A549 (cell line): ENCODE measurements around the gene BANF2. TPM values are rescaled to one million over a fixed set of nuclear protein-coding genes. Genes with fewer than 3 reads are reported as not detected.
A peak's percentile ranks its signal among the peaks of the same experiment; 100 is the strongest.

ENCODE experiments used
- ATAC-seq, 2 experiments: fragments of 200-7000 bp in 1 of 2; fragments of >200 bp in 1 of 2; cut with Nextera tagmentation in 1 of 2; cut with Tn5 transposase in 1 of 2; 3 replicates each; pipeline versions ENCODE4 v1.8.0 to v1.9.1; 2018 to 2020; ENCODE audit warnings: mild to moderate bottlenecking in 1 of 2, moderate library complexity in 1 of 2
- CTCF ChIA-PET: fragments of 300-600 bp; sonication (Branson Sonifier 250); formaldehyde crosslinking; extraction: SDS; loops from one replicate; lab custom pipeline; 2021; ENCODE audit warnings: antibody characterized with exemption, inconsistent platforms; lab: Yijun Ruan, JAX
- POLR2A ChIA-PET: fragments of 350-600 bp; formaldehyde crosslinking; extraction: SDS; loops from one replicate; lab custom pipeline; 2021; ENCODE audit warnings: antibody characterized with exemption, inconsistent platforms; lab: Yijun Ruan, JAX
- DNase-seq, 2 experiments: peaks; one replicate each; pipeline versions ENCODE4 v3.0.0 to v3.0.0-alpha.2; 2011 to 2016; ENCODE audit warnings: low read depth in 1 of 2, low spot score in 1 of 2
- FAIRE-seq: peaks from 2 replicates; lab custom pipeline; 2011; peaks lifted over from hg19 to GRCh38; lab: Jason Lieb, UNC
- H3K27ac ChIP-seq, 2 experiments: fragments of >200 bp; sonication (Bioruptor Twin); formaldehyde crosslinking; 3 replicates each; pipeline ENCODE4 v1.5.1; 2016 to 2017
- H3K4me1 ChIP-seq: fragments of >200 bp; sonication (Bioruptor Twin); formaldehyde crosslinking; 3 replicates; pipeline ENCODE4 v1.6.1; 2016
- H3K4me2 ChIP-seq: fragments of >200 bp; sonication (Bioruptor Twin); formaldehyde crosslinking; 3 replicates; pipeline ENCODE4 v1.6.1; 2016
- H3K4me3 ChIP-seq: fragments of >200 bp; sonication (Bioruptor Twin); formaldehyde crosslinking; 3 replicates; pipeline ENCODE4 v1.5.1; 2016
- H3K9me3 ChIP-seq: fragments of >200 bp; sonication (Bioruptor Twin); formaldehyde crosslinking; 3 replicates; pipeline ENCODE4 v1.6.1; 2016
- CBX2 ChIP-seq: fragments of 200-600 bp; sonication (generic); IDR thresholded peaks from 2 replicates; pipeline ENCODE4 v1.6.1; 2016; ENCODE audit warnings: low read depth, mild to moderate bottlenecking, borderline replicate concordance
- CEBPB ChIP-seq, 2 experiments: fragments of >200 bp in 1 of 2; sonication (Bioruptor Twin) in 1 of 2; formaldehyde crosslinking in 1 of 2; IDR thresholded peaks; 2 replicates each; pipeline ENCODE4 v1.6.1; 2012 to 2016
- CHD2 ChIP-seq: fragments of 150-350 bp; IDR thresholded peaks from 2 replicates; pipeline ENCODE4 v1.6.1; 2014; ENCODE audit warnings: low read length; ENCODE audit not compliant: partially characterized antibody
- EHF ChIP-seq: fragments of 250-450 bp; sonication (Bioruptor Pico); IDR thresholded peaks from 2 replicates; pipeline ENCODE4 v1.5.0; 2020; ENCODE audit warnings: mild to moderate bottlenecking
- FOSB ChIP-seq: fragments of 250-450 bp; sonication (Bioruptor Pico); IDR thresholded peaks from 2 replicates; pipeline ENCODE4 v1.5.0; 2020; ENCODE audit warnings: mild to moderate bottlenecking, moderate library complexity
- FOSL2 ChIP-seq, 2 experiments: fragments of 450-650 bp in 1 of 2; fragments of >200 bp in 1 of 2; sonication (Bioruptor Twin) in 1 of 2; formaldehyde crosslinking; IDR thresholded peaks; 2 replicates each; pipeline versions ENCODE4 v1.5.0 to v1.6.1; 2016 to 2020; ENCODE audit warnings: mild to moderate bottlenecking in 1 of 2, moderate library complexity in 1 of 2
- FOXS1 ChIP-seq: fragments of 250-450 bp; sonication (Bioruptor Pico); IDR thresholded peaks from 2 replicates; pipeline ENCODE4 v1.5.0; 2020; ENCODE audit warnings: mild to moderate bottlenecking, moderate library complexity
- HOXA7 ChIP-seq: fragments of 250-450 bp; sonication (Bioruptor Pico); IDR thresholded peaks from 2 replicates; pipeline ENCODE4 v1.5.0; 2020; ENCODE audit warnings: mild to moderate bottlenecking, moderate library complexity
- JUNB ChIP-seq: fragments of >200 bp; sonication (Bioruptor Twin); formaldehyde crosslinking; IDR thresholded peaks from 2 replicates; pipeline ENCODE4 v1.6.1; 2016
- MAFK ChIP-seq: fragments of 450-650 bp; IDR thresholded peaks from 2 replicates; pipeline ENCODE4 v1.6.1; 2014; ENCODE audit not compliant: partially characterized antibody
- MAZ ChIP-seq: fragments of 150-350 bp; IDR thresholded peaks from 2 replicates; pipeline ENCODE4 v1.6.1; 2014; ENCODE audit warnings: antibody characterized with exemption, low read depth, low read length, borderline replicate concordance
- NFE2L2 ChIP-seq: fragments of 150-350 bp; conservative IDR thresholded peaks from 2 replicates; pipeline ENCODE4 v1.6.1; 2014; ENCODE audit warnings: low read length
- NPAS2 ChIP-seq: fragments of 250-450 bp; sonication (Bioruptor Pico); IDR thresholded peaks from 2 replicates; pipeline ENCODE4 v1.8.0; 2022; ENCODE audit warnings: mild to moderate bottlenecking, moderate library complexity, borderline replicate concordance
- PBX3 ChIP-seq: IDR thresholded peaks from 2 replicates; pipeline ENCODE4 v1.6.1; 2012
- POLR2A ChIP-seq: IDR thresholded peaks from 2 replicates; pipeline ENCODE4 v1.6.1; 2012; ENCODE audit warnings: mild to moderate bottlenecking, low read length
- RAD21 ChIP-seq, 2 experiments: fragments of >200 bp in 1 of 2; sonication (Bioruptor Twin) in 1 of 2; formaldehyde crosslinking in 1 of 2; IDR thresholded peaks in 1 of 2; conservative IDR thresholded peaks in 1 of 2; 2 replicates in 1 of 2; 3 replicates in 1 of 2; pipeline ENCODE4 v1.6.1; 2012 to 2018; ENCODE audit warnings: inconsistent platforms in 1 of 2
- RARB ChIP-seq: fragments of 250-450 bp; sonication (Bioruptor Pico); IDR thresholded peaks from 2 replicates; pipeline ENCODE4 v1.8.0; 2021; ENCODE audit warnings: mild to moderate bottlenecking, moderate library complexity
- RCOR1 ChIP-seq: fragments of 150-350 bp; IDR thresholded peaks from 2 replicates; pipeline ENCODE4 v1.6.1; 2014; ENCODE audit warnings: antibody characterized with exemption, low read length, low read depth
- RFX5 ChIP-seq: fragments of 450-650 bp; IDR thresholded peaks from 2 replicates; pipeline ENCODE4 v1.7.1; 2014; ENCODE audit warnings: antibody characterized with exemption, mild to moderate bottlenecking, moderate library complexity
- ZC3H11A ChIP-seq: fragments of 450-650 bp; IDR thresholded peaks from 2 replicates; pipeline ENCODE4 v1.6.1; 2014; ENCODE audit warnings: antibody characterized with exemption, mild to moderate bottlenecking
- WGBS: methylation state at CpG from one replicate; pipeline ENCODE4 v1.1.6; 2017; ENCODE audit errors: missing lambda C conversion rate; 5-methylcytosine and 5-hydroxymethylcytosine counted together
- polyA plus RNA-seq, 4 experiments: library from polyadenylated mRNA; depleted of rRNA in 3 of 4; stranded (reverse); fragments of >200 nt; fragmentation: RNase III in 1 of 4; extraction: RNeasy Plus Mini Kit Qiagen cat#74134 plus additional on column Dnase treatment in 1 of 4; gene quantifications; 2 replicates in 3 of 4; 3 replicates in 1 of 4; pipeline ENCODE4 v1.2.3, GENCODE V29; 2011 to 2017

BANF2 gene
- polyA plus RNA-seq, 2 of the 4 experiments (the other 2 are of a cell fraction): not detected

- WGBS: 51% methylated on average over 11 of the region's 11 CpGs
- H3K4me3 ChIP-seq: no peak overlapping the region
- peak overlapping the region; percentile 13 to 54; a peak in 4 of 6 replicates for H3K27ac ChIP-seq
- CTCF ChIA-PET: interaction anchor here (0.8 to 5.7 kb wide), 9 partner anchors 9 to 287 kb away, joined by 3 to 36 read pairs (median 4); partner anchors contain the start of gene RRBP1
- H3K4me1 ChIP-seq: peaks cover 26% of the 10 kb centered on the region
- H3K9me3 ChIP-seq: no peaks in the 10 kb centered on the region
- DNase-seq (no peak), FAIRE-seq (no peak), ATAC-seq (peak in 1 of 2 experiments; percentile 39; a peak in 2 of 6 replicates)
- peak overlapping the region; percentile 28 for H3K4me2 ChIP-seq
- POLR2A ChIA-PET: interaction anchor here (0.5 kb wide), 1 partner anchor 350 kb away, joined by 3 read pairs; no protein-coding TSS in a partner anchor
- TF ChIP-seq RARB (CRISPR knock-in tag) (no peak), FOSB (CRISPR knock-in tag) (no peak), MAFK (peak; percentile 77), CEBPB (IDR thresholded peaks at IDR 0.05) (0 out of 4 replicates have a peak, but pooled peaks of 1 of the 2 experiments have one; percentile 15)
These were observed 48.5 kb upstream of the BANF2 start for GRCh38 chr20:17651129-17651759.

GRCh38 chr20:17651760-17652388 is 47.9 kb upstream of the BANF2 start:
- no peak for FAIRE-seq
- no peak for TF ChIP-seq EHF (CRISPR knock-in tag)
- TF ChIP-seq RAD21 (conservative IDR thresholded peaks at IDR 0.05 in 1 of 2, IDR thresholded peaks at IDR 0.05 in 1 of 2): peak in 1 of 2 experiments; percentile 2; a peak in 1 of 5 replicates
- TF ChIP-seq CBX2: no peak
- no peak for TF ChIP-seq NPAS2 (CRISPR knock-in tag)
- CTCF ChIA-PET: interaction anchor here (0.9 to 5.7 kb wide), 6 partner anchors 10 to 29 kb away, joined by 3 to 25 read pairs (median 4); no protein-coding TSS in a partner anchor

GRCh38 chr20:17652411-17652810 is 47.4 kb upstream of the BANF2 start:
- DNase-seq (no peak), FAIRE-seq (no peak)
- Histone ChIP-seq H3K4me3 (no peak overlapping the region), H3K9me3 (no peaks in the 10 kb centered on the region), H3K4me1 (peaks cover 26% of the 10 kb centered on the region)
- 92% methylated on average over 10 of the region's 10 CpGs for WGBS
- no peak for TF ChIP-seq JUNB
- TF ChIP-seq, all 56 proteins: peak for 0
- CTCF ChIA-PET: interaction anchor here (1.0 to 5.7 kb wide), 6 partner anchors 14 to 286 kb away, joined by 3 to 25 read pairs (median 3); partner anchors contain the start of gene RRBP1
- POLR2A ChIA-PET: no interaction called here
- H3K27ac ChIP-seq: peak overlapping the region in 1 of 2 experiments; percentile 54; a peak in 1 of 6 replicates
- no peak for ATAC-seq
- H3K4me2 ChIP-seq: no peak overlapping the region

More at GRCh38 chr20:17651760-17652388, 47.9 kb upstream of the BANF2 start:
- POLR2A ChIA-PET: interaction anchor here (0.5 kb wide), 1 partner anchor 349 kb away, joined by 3 read pairs; no protein-coding TSS in a partner anchor
- Histone ChIP-seq H3K27ac (peak overlapping the region in 1 of 2 experiments; percentile 54; a peak in 3 of 6 replicates), H3K4me3 (no peak overlapping the region), H3K4me1 (peaks cover 26% of the 10 kb centered on the region), H3K4me2 (peak overlapping the region; percentile 28; the same call in 1 of the 3 replicates), H3K9me3 (no peaks in the 10 kb centered on the region)
- ATAC-seq (peak; percentile 11 to 15; a peak in 4 of 6 replicates), DNase-seq (peak in 1 of 2 experiments; percentile 21)
- 88% methylated on average over 2 of the region's 2 CpGs for WGBS

- TF ChIP-seq NFE2L2: no peak
- no peak for TF ChIP-seq CBX2
- no peak for TF ChIP-seq CHD2
- TF ChIP-seq MAFK: no peak
- TF ChIP-seq HOXA7: no peak
- no peak for TF ChIP-seq FOSL2 (IDR thresholded peaks at IDR 0.05)
- no peak for TF ChIP-seq FOSL2 (CRISPR knock-in tag; IDR thresholded peaks at IDR 0.05)
- no peak for TF ChIP-seq POLR2A
- TF ChIP-seq RCOR1: no peak
- TF ChIP-seq ZC3H11A: no peak
- TF ChIP-seq FOXS1 (CRISPR knock-in tag): no peak
- TF ChIP-seq PBX3: no peak
- no peak for TF ChIP-seq FOSB (CRISPR knock-in tag)
- TF ChIP-seq RFX5: no peak
- TF ChIP-seq MAZ: no peak
- FAIRE-seq (peak; percentile 56), DNase-seq (no peak), ATAC-seq (no peak)
- ChIA-PET CTCF (interaction anchor here (0.7 to 2.8 kb wide), 23 partner anchors 8 to 342 kb away, joined by 3 to 13 read pairs (median 4); partner anchors contain the start of gene RRBP1), POLR2A (no interaction called here)
- H3K4me2 ChIP-seq: no peak overlapping the region
- 93% methylated on average over 11 of the region's 11 CpGs for WGBS
- H3K9me3 ChIP-seq: peaks cover 12% of the 10 kb centered on the region
- H3K4me1 ChIP-seq: peaks cover 26% of the 10 kb centered on the region
- H3K4me3 ChIP-seq: no peak overlapping the region
- no peak overlapping the region for H3K27ac ChIP-seq
These were observed 45.7 kb upstream of the BANF2 start for GRCh38 chr20:17653835-17654648.
